Activated CD8-positive, alpha-beta T cell treated with anti-CD3 and anti-CD28 coated beads for 36 hours (primary cell): ENCODE data around the gene CDC42EP4. TPM values are rescaled to one million over a fixed set of nuclear protein-coding genes. Genes with fewer than 3 reads are reported as not detected.

Source experiments
- ATAC-seq: fragments of 200-7000 bp; cut with Tn5 transposase; one replicate; pipeline ENCODE4 v1.10.0; 2021; ENCODE audit warnings: mild to moderate bottlenecking, moderate library complexity
- CTCF ChIA-PET: fragments of 350-600 bp; sonication (Branson Sonifier 250); formaldehyde crosslinking; loops from one replicate; lab custom pipeline; 2021; ENCODE audit warnings: antibody characterized with exemption; lab: Charles Lee
- POLR2A ChIA-PET: fragments of 350-600 bp; sonication (Branson Sonifier 250); formaldehyde crosslinking; loops from one replicate; lab custom pipeline; 2021; ENCODE audit warnings: antibody characterized with exemption; lab: Charles Lee
- DNase-seq: peaks from one replicate; pipeline ENCODE4 v3.0.0-alpha.2; 2020
- H3K27ac Mint-ChIP-seq: one replicate; pipeline ENCODE4 v1.8.0; 2021; ENCODE audit warnings: mild to moderate bottlenecking, mixed read lengths
- H3K27me3 Mint-ChIP-seq: one replicate; pipeline ENCODE4 v1.8.0; 2021; ENCODE audit warnings: mixed read lengths
- H3K36me3 Mint-ChIP-seq: one replicate; pipeline ENCODE4 v1.8.0; 2021; ENCODE audit warnings: low read depth, mixed read lengths
- H3K4me1 Mint-ChIP-seq: one replicate; pipeline ENCODE4 v1.8.0; 2021; ENCODE audit warnings: low read depth, mixed read lengths
- H3K4me3 Mint-ChIP-seq: one replicate; pipeline ENCODE4 v1.8.0; 2021; ENCODE audit warnings: mild to moderate bottlenecking, moderate library complexity, mixed read lengths
- H3K9me3 Mint-ChIP-seq: one replicate; pipeline ENCODE4 v1.8.0; 2021; ENCODE audit warnings: mixed read lengths
- CTCF ChIP-seq: fragments of 200-600 bp; IDR thresholded peaks from one replicate; pipeline ENCODE4 v1.8.0; 2022; ENCODE audit warnings: antibody characterized with exemption, mild to moderate bottlenecking
- intact Hi-C: fragments of 100-400 bp; cut with micrococcal nuclease; formaldehyde crosslinking; loops from one replicate; pipeline ENCODE4 v1.10.0; 2022
- total RNA-seq, 2 experiments: library from RNA; stranded (reverse); gene quantifications; one replicate each; pipeline ENCODE4 v1.2.3, GENCODE V29; 2021

The CDC42EP4 gene
- total RNA-seq, 2 experiments from 2014 or later: 0.72 to 1.1 TPM

GRCh38 chr17:73288534-73289302, 23.1 kb downstream of the CDC42EP4 start:
- ChIA-PET CTCF (no interaction called here), POLR2A (no interaction called here)
- intact Hi-C loops: no loop called here
- DNase-seq (no peak), ATAC-seq (no peak)
- no peak for TF ChIP-seq CTCF
- H3K4me3 Mint-ChIP-seq: no peak overlapping the region
- H3K9me3 Mint-ChIP-seq: no peaks in the 10 kb centered on the region
- H3K27me3 Mint-ChIP-seq: peaks cover 2% of the 10 kb centered on the region
- peaks cover 10% of the 10 kb centered on the region for H3K4me1 Mint-ChIP-seq
- no peaks in the 10 kb centered on the region for H3K36me3 Mint-ChIP-seq
- H3K27ac Mint-ChIP-seq: no peak overlapping the region

GRCh38 chr17:73286863-73287296, 24.9 kb downstream of the CDC42EP4 start:
- intact Hi-C loops: no loop called here
- H3K36me3 Mint-ChIP-seq: no peaks in the 10 kb centered on the region
- H3K27ac Mint-ChIP-seq: no peak overlapping the region
- no peak overlapping the region for H3K4me3 Mint-ChIP-seq
- POLR2A ChIA-PET: no interaction called here
- H3K27me3 Mint-ChIP-seq: peaks cover 2% of the 10 kb centered on the region
- TF ChIP-seq CTCF: no peak
- no peaks in the 10 kb centered on the region for H3K9me3 Mint-ChIP-seq
- no peak for DNase-seq
- ATAC-seq: no peak
- CTCF ChIA-PET: no interaction called here
- H3K4me1 Mint-ChIP-seq: peaks cover 10% of the 10 kb centered on the region

GRCh38 chr17:73285916-73286862, 25.6 kb downstream of the CDC42EP4 start:
- Mint-ChIP-seq H3K36me3 (no peaks in the 10 kb centered on the region), H3K4me1 (peaks cover 8% of the 10 kb centered on the region), H3K4me3 (no peak overlapping the region), H3K9me3 (no peaks in the 10 kb centered on the region), H3K27ac (no peak overlapping the region), H3K27me3 (peaks cover 2% of the 10 kb centered on the region)
- intact Hi-C loops: no loop called here
- ChIA-PET POLR2A (no interaction called here), CTCF (no interaction called here)
- DNase-seq (no peak), ATAC-seq (no peak)
- TF ChIP-seq CTCF: no peak

- CTCF ChIA-PET: no interaction called here
- peaks cover 3% of the 10 kb centered on the region for H3K4me1 Mint-ChIP-seq
- H3K27me3 Mint-ChIP-seq: peaks cover 2% of the 10 kb centered on the region
- ATAC-seq (no peak), DNase-seq (no peak)
- H3K36me3 Mint-ChIP-seq: no peaks in the 10 kb centered on the region
- no peaks in the 10 kb centered on the region for H3K9me3 Mint-ChIP-seq
- no peak overlapping the region for H3K27ac Mint-ChIP-seq
- H3K4me3 Mint-ChIP-seq: no peak overlapping the region
- POLR2A ChIA-PET: no interaction called here
- intact Hi-C loops: no loop called here
- TF ChIP-seq CTCF: no peak
Measured at GRCh38 chr17:73285603-73285908, 26.2 kb downstream of the CDC42EP4 start.
